HG03103 (cell line): Measurements from ENCODE around the gene PRKAG2.
"Not testable (repeated sequence)": the region's sequence is repeated elsewhere in the genome, so short reads cannot be mapped to it uniquely, and the experiment has no call there.

ENCODE experiments used
- ATAC-seq: cut with Tn5 transposase; IDR thresholded peaks from one replicate; pipeline ENCODE4 v1.9.1; 2021; ENCODE audit warnings: low read depth; ENCODE audit not compliant: unreplicated experiment

PRKAG2 gene

GRCh38 chr7:151885202-151885580, 8.3 kb upstream of the PRKAG2 start:
- no peak for ATAC-seq

DNA sequence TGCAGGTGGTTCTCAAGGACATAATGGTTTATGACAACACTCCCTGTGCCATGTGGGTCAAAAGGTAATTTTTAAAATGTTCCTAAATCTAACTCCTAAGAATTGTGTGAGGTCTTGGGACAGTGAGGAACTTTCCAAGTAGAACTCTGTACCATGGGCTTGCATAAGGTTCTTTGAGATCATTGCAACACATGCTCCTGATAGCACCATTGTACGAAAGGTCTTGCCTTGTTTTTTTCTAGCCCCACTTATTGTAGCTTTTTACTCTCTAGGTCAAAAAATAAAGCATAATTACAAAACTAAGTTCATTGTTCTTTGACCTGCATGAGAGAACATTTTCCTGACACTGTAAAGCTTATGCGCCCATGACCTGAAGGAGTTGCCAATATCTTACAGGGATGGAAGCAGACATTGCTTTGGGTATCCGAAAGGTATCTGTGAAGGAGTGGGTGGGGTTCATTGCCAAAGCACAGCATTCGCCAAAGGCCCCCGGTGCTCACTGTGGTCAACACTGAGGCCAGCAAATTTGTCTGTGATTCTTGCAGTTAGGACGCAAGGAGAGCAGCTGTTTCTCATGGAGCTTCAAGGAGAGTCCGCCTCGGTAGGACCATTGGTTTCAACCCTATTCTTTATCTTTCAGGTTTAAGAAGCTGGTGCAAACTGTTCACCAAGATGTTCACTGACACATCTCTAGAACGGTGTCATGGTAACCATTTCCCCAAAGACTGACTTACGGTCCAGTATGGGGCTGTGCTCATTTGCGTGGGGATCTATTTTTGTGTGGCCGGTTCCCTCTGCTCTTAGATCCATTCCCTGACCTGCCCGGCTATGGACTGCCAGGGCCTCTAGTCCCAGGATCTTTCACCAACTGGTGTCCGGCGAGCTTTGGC, 7.6 kb upstream of the PRKAG2 start:
- ATAC-seq: no peak

DNA sequence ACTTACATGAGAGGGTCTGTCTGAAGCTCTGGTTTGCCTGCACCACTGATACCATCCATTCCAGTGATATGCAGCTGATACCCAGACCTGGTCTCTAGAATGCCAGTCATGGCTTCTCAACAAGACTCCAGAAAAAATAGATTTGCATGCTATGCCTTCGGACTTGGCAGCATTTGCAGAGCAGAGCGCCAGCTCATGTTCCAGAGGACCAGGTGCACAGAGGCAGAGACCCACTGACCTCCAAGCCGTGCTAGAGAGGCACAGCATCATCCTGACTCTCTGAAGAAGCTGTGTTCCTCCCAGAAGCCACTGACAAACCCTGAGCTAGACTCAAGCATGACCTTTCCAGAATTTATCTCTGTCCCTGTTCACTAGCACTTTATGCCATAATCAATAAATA, 6.9 kb upstream of the PRKAG2 start:
- no peak for ATAC-seq

DNA sequence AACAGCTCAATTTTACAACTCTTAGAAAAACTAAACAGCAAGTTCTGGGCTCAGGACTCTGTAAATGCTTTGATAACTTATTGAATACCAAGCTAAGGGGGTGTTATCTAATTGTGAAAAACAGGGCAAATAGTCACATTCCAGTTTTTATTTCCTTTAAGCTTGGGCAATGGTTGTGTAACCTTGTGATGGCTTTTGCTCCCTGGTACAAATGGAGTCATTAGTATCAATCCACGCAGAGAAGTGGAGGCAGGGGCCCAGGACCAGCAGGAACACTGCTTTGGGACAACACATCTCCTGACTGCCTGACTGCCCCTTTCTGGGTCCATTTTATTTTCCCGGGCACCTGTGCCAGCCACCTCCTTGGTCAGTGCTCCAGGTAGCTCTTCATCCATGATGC, 5.8 kb upstream of the PRKAG2 start:
- ATAC-seq: no peak

- ATAC-seq: no peak
Measured at GRCh38 chr7:151880688-151881087, 3.8 kb upstream of the PRKAG2 start.

DNA sequence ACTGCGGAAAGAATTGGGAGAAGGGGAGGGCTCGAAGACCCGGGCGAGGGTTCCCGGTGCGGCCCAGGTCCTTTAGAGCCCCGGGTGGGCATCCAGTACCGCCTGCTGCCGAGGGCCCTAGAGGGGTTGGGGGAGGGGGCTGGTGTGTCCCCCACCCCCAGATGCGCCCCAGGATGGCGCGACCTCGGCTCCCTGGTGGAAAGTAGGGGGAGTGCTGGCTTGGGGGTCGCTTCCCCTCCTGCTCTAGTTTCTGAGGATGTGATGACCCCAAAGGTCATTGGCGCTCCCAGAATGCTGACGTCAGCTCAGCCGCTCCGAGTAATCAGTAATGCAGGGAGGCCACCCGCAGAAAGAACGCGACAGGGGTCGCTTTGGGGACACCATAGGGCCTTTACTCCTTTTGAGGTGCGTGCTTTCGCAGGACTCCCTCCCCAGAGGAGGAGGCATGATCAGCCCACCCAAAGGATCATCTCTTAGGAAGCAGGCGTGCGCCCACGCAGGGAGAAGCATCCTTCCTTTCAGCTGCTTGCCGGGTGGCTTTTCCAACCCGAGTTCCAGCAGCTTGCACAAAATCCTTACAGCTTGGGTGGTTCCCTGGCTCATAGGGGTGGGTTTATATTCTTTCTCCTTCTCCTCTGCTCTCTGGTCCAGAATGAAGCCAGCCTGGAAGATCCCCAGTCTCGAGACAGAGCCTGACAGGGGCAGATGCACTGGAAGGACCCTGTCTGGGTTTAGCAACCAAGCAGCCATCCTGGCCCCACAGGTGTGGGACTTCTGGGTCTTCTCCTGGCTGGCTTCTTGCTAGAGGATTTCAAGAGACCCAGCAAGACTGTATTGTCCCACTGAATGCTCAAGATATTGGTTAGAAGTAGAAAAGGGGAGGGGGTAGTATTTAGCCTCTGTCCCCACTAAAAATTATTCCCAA, 1.3 kb upstream of the PRKAG2 start:
- no peak for ATAC-seq

GRCh38 chr7:151875942-151876898, 695 bp downstream of the PRKAG2 start:
- ATAC-seq: no peak

- ATAC-seq: not testable (repeated sequence)
Measured at GRCh38 chr7:151874479-151874878, 2.4 kb downstream of the PRKAG2 start.

DNA sequence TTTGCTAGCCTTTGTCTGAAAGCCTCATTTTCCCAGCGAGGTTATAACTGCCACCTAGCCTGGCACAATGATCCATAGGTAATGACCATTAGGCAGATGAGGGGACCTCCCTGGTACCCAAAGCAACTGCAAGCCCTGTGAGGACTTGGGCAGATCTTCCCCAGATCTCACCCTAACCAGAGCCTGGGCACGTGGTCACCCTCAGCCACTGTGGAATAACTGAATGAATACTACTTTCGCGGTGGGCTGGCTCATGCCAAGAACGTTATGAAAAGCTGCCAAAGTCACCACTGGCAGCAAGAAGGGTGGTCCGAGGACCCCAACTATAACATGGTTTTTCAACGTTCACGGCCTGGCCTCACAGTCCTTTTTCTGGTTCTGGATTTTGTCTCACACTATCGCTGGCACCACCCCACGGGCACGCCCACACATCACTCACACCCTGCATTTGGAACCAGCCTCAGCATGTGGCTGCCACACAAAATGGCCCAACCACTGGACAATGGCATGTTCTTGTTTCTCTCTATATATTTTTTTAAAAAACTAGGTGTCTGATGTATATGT, 3.4 kb downstream of the PRKAG2 start:
- no peak for ATAC-seq

- ATAC-seq: no peak
Measured at GRCh38 chr7:151872531-151873401, 4.1 kb downstream of the PRKAG2 start.

GRCh38 chr7:151871904-151872303, 5.0 kb downstream of the PRKAG2 start:
- ATAC-seq: no peak

DNA sequence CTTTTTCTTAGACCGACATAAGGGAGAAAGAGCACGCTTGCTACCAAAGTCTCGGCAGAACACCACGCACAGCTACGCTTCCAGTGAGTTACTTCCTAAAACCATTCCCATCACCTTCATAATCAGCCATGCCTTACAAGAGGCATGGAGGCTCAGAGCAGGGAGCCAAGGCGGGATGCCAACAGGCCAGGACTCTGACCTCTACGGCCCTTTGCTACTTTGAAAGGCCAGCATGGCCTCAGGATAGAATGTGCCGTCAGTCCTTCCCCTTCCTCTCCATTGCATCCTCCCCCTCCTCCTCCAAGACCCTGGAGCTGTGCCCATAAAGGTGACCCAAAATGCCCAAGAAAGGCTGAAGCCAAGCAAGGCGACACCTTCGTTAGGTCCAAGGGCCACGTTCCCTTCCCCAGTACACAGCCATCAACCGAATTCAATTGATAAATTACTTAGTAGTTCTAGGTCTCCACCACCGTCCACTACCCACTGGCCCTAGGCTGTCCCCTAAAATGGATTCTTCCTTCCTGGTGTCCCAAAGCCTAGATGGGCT, 5.7 kb downstream of the PRKAG2 start:
- no peak for ATAC-seq

DNA sequence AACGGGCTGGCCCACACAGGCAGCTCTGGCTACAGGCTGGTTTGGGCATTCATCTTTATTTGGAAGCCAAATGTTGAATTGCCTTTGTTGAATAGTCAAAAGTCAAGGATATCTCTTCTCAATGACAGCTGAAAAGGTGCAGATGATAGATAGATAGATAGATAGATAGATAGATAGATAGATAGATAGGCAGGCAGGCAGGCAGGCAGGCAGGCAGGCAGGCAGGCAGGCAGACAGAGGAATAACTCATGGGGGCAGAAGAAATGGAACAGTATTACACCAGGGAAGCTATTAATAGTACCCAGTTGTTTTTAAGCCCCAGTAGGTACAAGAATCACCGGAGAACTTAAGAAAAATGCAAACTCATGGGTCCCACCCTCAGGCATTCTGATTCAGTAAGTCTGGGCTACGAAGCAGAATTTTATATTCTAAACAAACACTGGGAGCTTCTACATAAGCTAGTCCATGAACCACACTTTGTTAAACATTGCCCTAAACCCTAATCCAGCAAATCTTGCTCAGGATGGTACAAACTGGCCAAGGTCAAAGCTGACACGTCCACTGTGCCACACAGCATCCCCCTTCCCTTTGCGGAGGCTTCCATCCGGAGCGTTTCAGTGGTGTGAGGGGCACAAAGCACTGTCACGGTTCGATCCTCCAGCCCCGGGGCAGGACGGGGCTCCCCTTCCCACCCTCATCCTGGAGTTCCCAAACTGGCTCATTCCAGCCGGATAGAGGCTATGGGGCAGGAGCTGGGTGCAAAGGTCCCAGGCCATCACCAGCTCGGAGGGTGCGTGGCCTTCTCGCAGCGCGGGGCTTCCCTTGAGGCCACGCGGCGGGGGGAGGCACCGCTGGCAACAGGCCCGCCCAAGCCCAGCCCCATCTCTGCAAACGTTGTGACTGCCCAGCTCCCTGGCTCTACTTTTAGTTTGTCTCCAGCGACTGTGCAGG, 6.7 kb downstream of the PRKAG2 start:
- ATAC-seq: no peak

DNA sequence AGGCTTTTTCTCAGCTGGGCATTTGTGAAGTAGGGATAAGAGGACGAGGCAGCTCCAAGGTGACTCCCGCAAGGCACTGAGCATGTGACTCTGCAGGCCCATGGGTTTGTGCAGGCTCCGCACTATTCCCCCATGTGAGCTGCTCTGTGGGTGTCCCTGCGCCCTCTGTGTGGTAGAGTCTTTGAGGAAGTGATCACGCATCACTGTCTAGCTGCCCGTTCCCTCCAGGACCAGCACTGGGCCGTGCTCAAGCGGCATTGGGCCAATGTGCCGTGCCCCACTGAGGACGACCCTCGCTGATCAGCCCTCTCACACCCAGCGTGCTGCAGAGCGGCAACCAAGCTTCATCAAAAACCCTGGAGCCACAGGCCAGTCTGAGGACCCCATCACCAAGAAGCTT, 7.5 kb downstream of the PRKAG2 start:
- ATAC-seq: no peak

GRCh38 chr7:151869109-151869428, 7.8 kb downstream of the PRKAG2 start:
- no peak for ATAC-seq

GRCh38 chr7:151868396-151869108, 8.4 kb downstream of the PRKAG2 start:
- ATAC-seq: no peak

GRCh38 chr7:151867912-151868311, 9.0 kb downstream of the PRKAG2 start:
- ATAC-seq: no peak
